Endothelial cell of umbilical vein (primary cell): ENCODE data around the gene SDK2. TPM values are rescaled to one million over a fixed set of nuclear protein-coding genes. Genes with fewer than 3 reads are reported as not detected.

Experiments
- BruUV-seq: library from RNA; stranded (reverse); fragments of 400-500 nt; replicated peaks from 2 replicates; lab custom pipeline; 2021; lab: Mats Ljungman, UMichigan
- CTCF ChIA-PET: fragments of 300-600, 350-600 bp; sonication (Branson Sonifier 250); formaldehyde crosslinking; loops from one replicate; lab custom pipeline; 2021; ENCODE audit warnings: antibody characterized with exemption, inconsistent platforms; lab: Charles Lee
- POLR2A ChIA-PET: fragments of 300-600, 350-600 bp; sonication (Branson Sonifier 250); formaldehyde crosslinking; loops from one replicate; lab custom pipeline; 2021; ENCODE audit warnings: antibody characterized with exemption, inconsistent platforms; lab: Charles Lee
- DNase-seq: peaks from one replicate; pipeline ENCODE4 v3.0.0-alpha.2; 2011; ENCODE audit warnings: low read depth, low spot score
- FAIRE-seq: peaks from 2 replicates; lab custom pipeline; 2011; peaks lifted over from hg19 to GRCh38; lab: Jason Lieb, UNC
- H2AFZ ChIP-seq: 2 replicates; pipeline ENCODE4 v1.6.0; 2012; ENCODE audit warnings: low read depth, low read length, control low read depth, inconsistent platforms
- H3K27ac ChIP-seq: 2 replicates; pipeline ENCODE4 v1.5.1; 2011; ENCODE audit warnings: low read depth, mild to moderate bottlenecking, control low read depth, low read length, moderate library complexity; ENCODE audit not compliant: insufficient read depth
- H3K27me3 ChIP-seq, 2 experiments: 2 replicates each; pipeline versions ENCODE4 v1.6.0 to v1.6.1; 2011; ENCODE audit warnings: low read length in 2 of 2, mixed read lengths in 1 of 2; ENCODE audit not compliant: control insufficient read depth in 2 of 2, insufficient read depth in 2 of 2
- H3K36me3 ChIP-seq, 2 experiments: 2 replicates in 1 of 2; 3 replicates in 1 of 2; pipeline ENCODE4 v1.5.1; 2011; ENCODE audit warnings: low read length in 2 of 2, mild to moderate bottlenecking in 1 of 2, moderate library complexity in 1 of 2; ENCODE audit not compliant: control insufficient read depth in 2 of 2, insufficient read depth in 2 of 2; ENCODE audit errors: extremely low read depth in 1 of 2
- H3K4me1 ChIP-seq: 3 replicates; pipeline ENCODE4 v1.5.1; 2011; ENCODE audit warnings: mild to moderate bottlenecking, low read length; ENCODE audit not compliant: control insufficient read depth, insufficient read depth; ENCODE audit errors: extremely low read depth
- H3K4me2 ChIP-seq: 2 replicates; pipeline ENCODE4 v1.6.1; 2011; ENCODE audit warnings: low read length, control low read depth, mixed read lengths; ENCODE audit not compliant: insufficient read depth
- H3K4me3 ChIP-seq, 3 experiments: fragments of 200-600 bp in 1 of 3; sonication (generic), shearing (Covaris generic) in 1 of 3; replicated peaks in 1 of 3; 2 replicates each; pipeline ENCODE4 v1.5.1; 2011 to 2016; ENCODE audit warnings: control low read depth in 3 of 3, low read length in 3 of 3, mild to moderate bottlenecking in 2 of 3, inconsistent platforms in 1 of 3, low read depth in 1 of 3, moderate library complexity in 1 of 3; ENCODE audit not compliant: insufficient read depth in 1 of 3
- H3K79me2 ChIP-seq: 2 replicates; pipeline ENCODE4 v1.6.0; 2012; ENCODE audit warnings: low read length, inconsistent platforms; ENCODE audit not compliant: control insufficient read depth, insufficient read depth
- H3K9ac ChIP-seq: replicated peaks from 2 replicates; pipeline ENCODE3; 2011; ENCODE audit warnings: low read length, control low read depth; ENCODE audit not compliant: insufficient read depth; ENCODE audit errors: extremely low read depth
- H3K9me1 ChIP-seq: replicated peaks from 3 replicates; pipeline ENCODE4 v1.6.0; 2011; ENCODE audit warnings: mild to moderate bottlenecking, low read length; ENCODE audit not compliant: control insufficient read depth, insufficient read depth; ENCODE audit errors: extremely low read depth
- H3K9me3 ChIP-seq: replicated peaks from 2 replicates; pipeline ENCODE4 v1.5.1; 2012; ENCODE audit warnings: low read length, inconsistent platforms; ENCODE audit not compliant: control insufficient read depth, insufficient read depth
- H4K20me1 ChIP-seq: replicated peaks from 2 replicates; pipeline ENCODE3; 2011; ENCODE audit warnings: mild to moderate bottlenecking, low read length; ENCODE audit not compliant: control insufficient read depth, insufficient read depth; ENCODE audit errors: extremely low read depth
- JUN ChIP-seq: IDR thresholded peaks from 2 replicates; pipeline ENCODE4 v1.6.1; 2011; ENCODE audit warnings: borderline replicate concordance, low read depth; ENCODE audit not compliant: insufficient read length, insufficient read depth
- POLR2A ChIP-seq: IDR thresholded peaks from 2 replicates; pipeline ENCODE4 v1.6.1; 2012; ENCODE audit warnings: low read depth, mild to moderate bottlenecking, control low read depth, low read length
- POLR2AphosphoS5 ChIP-seq: IDR thresholded peaks from 2 replicates; pipeline ENCODE4 v1.6.1; 2012; ENCODE audit warnings: low read depth, mild to moderate bottlenecking, control low read depth, low read length, moderate library complexity; ENCODE audit not compliant: insufficient read depth
- dilution Hi-C: fragments of 300-500 bp; cut with MboI; formaldehyde crosslinking; loops from one replicate; pipeline ENCODE4 v1.15.0; 2019; ENCODE audit warnings: low sequenced_read_pairs; ENCODE audit not compliant: extremely low pct_ligation_motif_present
- intact Hi-C: fragments of 100-400 bp; cut with micrococcal nuclease; formaldehyde crosslinking; loops from one replicate; pipeline ENCODE4 v1.10.0; 2022
- polyA plus RNA-seq, 4 experiments: library from polyadenylated mRNA; depleted of rRNA in 3 of 4; stranded (reverse) in 3 of 4; unstranded in 1 of 4; fragments of >200 nt; gene quantifications; 2 replicates each; pipeline versions ENCODE4 v1.2.1 to v1.2.3, GENCODE V29; 2011 to 2012; ENCODE audit warnings: missing spikeins in 1 of 4
- total RNA-seq: library from RNA; stranded (reverse); gene quantifications from 2 replicates; pipeline ENCODE4 v1.2.3, GENCODE V29; 2021

Gene SDK2
- total and polyA plus RNA-seq, 2 donors (not counting 3 experiments of a cell fraction or from before 2014, with no cell fraction given), result not detected

DNA sequence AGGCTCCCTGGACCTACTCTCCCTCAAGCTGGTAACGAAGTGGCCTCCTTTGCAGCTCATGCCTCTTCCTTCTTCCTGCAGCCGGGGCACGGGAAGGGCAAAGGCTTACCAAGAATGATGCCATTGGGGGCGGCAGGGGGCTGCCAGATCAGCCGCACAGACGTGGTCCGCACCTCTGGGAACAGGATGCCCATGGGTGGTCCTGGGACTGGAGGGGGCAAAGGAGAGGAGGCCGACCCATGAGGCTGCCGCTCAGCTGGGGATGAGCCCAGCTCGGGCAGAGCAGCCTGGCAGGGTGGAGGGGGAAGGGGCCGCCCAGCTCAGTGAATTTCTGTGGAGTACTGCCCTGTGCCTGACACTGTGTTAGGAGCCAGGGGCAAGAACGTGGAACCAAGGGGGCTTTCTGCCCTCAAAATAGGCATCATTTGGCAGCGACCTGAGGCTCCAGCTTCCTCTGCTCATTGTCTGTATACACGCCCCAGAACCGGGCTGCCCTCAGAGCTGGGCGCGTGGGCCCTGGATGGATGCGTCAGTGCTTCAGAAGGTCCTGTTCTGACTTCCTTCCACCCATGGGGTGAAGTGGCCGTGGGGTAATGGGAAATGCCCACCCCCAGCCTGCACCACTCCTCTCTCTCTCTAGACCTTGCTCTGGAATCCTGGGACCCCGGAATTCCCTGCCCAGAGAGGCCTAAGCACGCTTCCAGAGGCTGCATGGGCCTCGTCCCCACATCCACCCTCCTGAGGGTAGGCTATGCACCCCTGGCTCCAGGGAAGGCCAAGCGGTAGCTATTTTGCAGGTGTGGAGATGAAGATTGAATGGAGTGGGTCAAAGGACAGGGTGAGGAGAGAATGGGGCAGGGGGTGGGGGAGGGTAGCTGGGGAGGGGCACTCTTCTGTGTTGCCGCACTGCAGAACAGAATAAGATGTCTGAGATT, 252.6 kb downstream of the SDK2 start:
- Histone ChIP-seq H3K27me3 (no peaks in the 10 kb centered on the region), H3K9ac (no peak overlapping the region), H3K4me1 (no peaks in the 10 kb centered on the region), H2AFZ (no peak overlapping the region), H3K36me3 (no peaks in the 10 kb centered on the region), H3K27ac (no peak overlapping the region), H3K4me3 (no peak overlapping the region), H3K9me1 (no peaks in the 10 kb centered on the region), H4K20me1 (no peaks in the 10 kb centered on the region), H3K4me2 (no peak overlapping the region), H3K9me3 (no peaks in the 10 kb centered on the region), H3K79me2 (no peaks in the 10 kb centered on the region)
- no peak for DNase-seq
- ChIA-PET POLR2A (interaction anchor here (0.5 kb wide), 1 partner anchor 50 kb away, joined by 9 read pairs; no protein-coding TSS in a partner anchor), CTCF (interaction anchor here (1.3 kb wide), 1 partner anchor 21 kb away, joined by 4 read pairs; no protein-coding TSS in a partner anchor)
- dilution Hi-C loops, result no loop called here
- BruUV-seq, result no TSS peak
- intact Hi-C loops, result no loop called here
- TF ChIP-seq JUN, result no peak
- no peak for FAIRE-seq

- no peaks in the 10 kb centered on the region for H3K79me2 ChIP-seq
- no peaks in the 10 kb centered on the region for H4K20me1 ChIP-seq
- no peaks in the 10 kb centered on the region for H3K9me3 ChIP-seq
- no peak overlapping the region for H3K9ac ChIP-seq
- H3K27ac ChIP-seq, result no peak overlapping the region
- dilution Hi-C loops, result no loop called here
- no peaks in the 10 kb centered on the region for H3K36me3 ChIP-seq
- intact Hi-C loops, result no loop called here
- TF ChIP-seq POLR2AphosphoS5 (no peak), POLR2A (no peak)
- H3K4me2 ChIP-seq, result no peak overlapping the region
- no peak overlapping the region for H3K4me3 ChIP-seq
- no peaks in the 10 kb centered on the region for H3K27me3 ChIP-seq
- no peaks in the 10 kb centered on the region for H3K9me1 ChIP-seq
- ChIA-PET CTCF (interaction anchor here (1.3 kb wide), 1 partner anchor 21 kb away, joined by 4 read pairs; no protein-coding TSS in a partner anchor), POLR2A (no interaction called here)
- no peak for FAIRE-seq
- no peaks in the 10 kb centered on the region for H3K4me1 ChIP-seq
- H2AFZ ChIP-seq, result no peak overlapping the region
- no peak for DNase-seq
- BruUV-seq, result no TSS peak
Measured at GRCh38 chr17:73390851-73391250, 253.4 kb downstream of the SDK2 start.
